ENCODE data around the gene APBB2. TPM values are rescaled to one million over a fixed set of nuclear protein-coding genes. Genes with fewer than 3 reads are reported as not detected.

APBB2 gene
- total RNA-seq, 4 donors from 2014 or later: 12.2 to 29.2 (median 20.1) TPM

GRCh38 chr4:41236508-41236907, 22.2 kb upstream of the APBB2 start:
- no peaks in the 10 kb centered on the region for H3K4me1 ChIP-seq
- DNase-seq: no peak
- no peak overlapping the region for H3K4me3 ChIP-seq
- WGBS, 2 donors: 86 to 89% methylated on average over 1 of the region's 1 CpG
- no peaks in the 10 kb centered on the region for H3K27me3 ChIP-seq
- intact Hi-C loops (cut with DNase I): no loop called here
- TF ChIP-seq POLR2A (IDR thresholded peaks at IDR 0.05) (no peak), CTCF (IDR thresholded peaks at IDR 0.05) (no peak)
- no peaks in the 10 kb centered on the region for H3K36me3 ChIP-seq
- H3K9me3 ChIP-seq: no peaks in the 10 kb centered on the region
- no peak overlapping the region for H3K27ac ChIP-seq

GRCh38 chr4:41236032-41236431, 21.7 kb upstream of the APBB2 start:
- TF ChIP-seq POLR2A (IDR thresholded peaks at IDR 0.05) (no peak), CTCF (IDR thresholded peaks at IDR 0.05) (no peak)
- H3K4me1 ChIP-seq: no peaks in the 10 kb centered on the region
- DNase-seq: no peak
- 91 to 100% methylated on average over 1 of the region's 1 CpG for WGBS, 2 donors
- H3K27ac ChIP-seq: no peak overlapping the region
- H3K4me3 ChIP-seq: no peak overlapping the region
- intact Hi-C loops (cut with DNase I): no loop called here
- no peaks in the 10 kb centered on the region for H3K27me3 ChIP-seq
- no peaks in the 10 kb centered on the region for H3K36me3 ChIP-seq
- no peaks in the 10 kb centered on the region for H3K9me3 ChIP-seq

GRCh38 chr4:41232856-41233255, 18.5 kb upstream of the APBB2 start:
- no peak for TF ChIP-seq CTCF (IDR thresholded peaks at IDR 0.05)
- TF ChIP-seq POLR2A (IDR thresholded peaks at IDR 0.05): no peak
- no peaks in the 10 kb centered on the region for H3K27me3 ChIP-seq
- no peaks in the 10 kb centered on the region for H3K36me3 ChIP-seq
- H3K4me1 ChIP-seq: no peaks in the 10 kb centered on the region
- no peak overlapping the region for H3K27ac ChIP-seq
- WGBS, 2 donors: 76 to 84% methylated on average over 3 of the region's 3 CpGs
- intact Hi-C loops (cut with DNase I): no loop called here
- no peaks in the 10 kb centered on the region for H3K9me3 ChIP-seq
- DNase-seq: no peak
- H3K4me3 ChIP-seq: no peak overlapping the region

- H3K27ac ChIP-seq: no peak overlapping the region
Observed at GRCh38 chr4:41232406-41232805, 18.1 kb upstream of the APBB2 start.

GRCh38 chr4:41227902-41228301, 13.6 kb upstream of the APBB2 start:
- Histone ChIP-seq H3K4me1 (no peaks in the 10 kb centered on the region), H3K27me3 (no peaks in the 10 kb centered on the region), H3K36me3 (no peaks in the 10 kb centered on the region), H3K27ac (no peak overlapping the region), H3K4me3 (no peak overlapping the region), H3K9me3 (no peaks in the 10 kb centered on the region)
- intact Hi-C loops (cut with DNase I): no loop called here
- TF ChIP-seq CTCF (IDR thresholded peaks at IDR 0.05): no peak
- TF ChIP-seq POLR2A (IDR thresholded peaks at IDR 0.05): no peak
- WGBS, 2 donors: 74 to 82% methylated on average over 4 of the region's 4 CpGs
- no peak for DNase-seq

More at GRCh38 chr4:41232406-41232805, 18.1 kb upstream of the APBB2 start:
- Histone ChIP-seq H3K4me1 (no peaks in the 10 kb centered on the region), H3K36me3 (no peaks in the 10 kb centered on the region), H3K27me3 (no peaks in the 10 kb centered on the region), H3K4me3 (no peak overlapping the region), H3K9me3 (no peaks in the 10 kb centered on the region)
- no peak for DNase-seq
- intact Hi-C loops (cut with DNase I): no loop called here
- 71 to 85% methylated on average over 5 of the region's 5 CpGs for WGBS, 2 donors
- TF ChIP-seq POLR2A (IDR thresholded peaks at IDR 0.05): no peak
- TF ChIP-seq CTCF (IDR thresholded peaks at IDR 0.05): no peak
